ENCODE data around the gene NR0B2. TPM values are rescaled to one million over a fixed set of nuclear protein-coding genes. Genes with fewer than 3 reads are reported as not detected.

The NR0B2 gene
- total RNA-seq, 1 experiment from 2014 or later: not detected

GRCh38 chr1:26951216-26951615 is 37.4 kb upstream of the NR0B2 start:
- no peaks in the 10 kb centered on the region for H3K4me1 ChIP-seq (replicated peaks; ENCODE audit: insufficient read depth)
- no peak overlapping the region for H3K27ac ChIP-seq
- intact Hi-C loops (cut with micrococcal nuclease; ENCODE audit: unreplicated experiment): no loop called here
- no peaks in the 10 kb centered on the region for H3K9me2 ChIP-seq (ENCODE audit: insufficient read depth)
- no peaks in the 10 kb centered on the region for H3K27me3 ChIP-seq (ENCODE audit: insufficient read depth, low read depth)
- H3K4me2 ChIP-seq: no peak overlapping the region
- H3K79me2 ChIP-seq (ENCODE audit: low read depth): no peaks in the 10 kb centered on the region
- no peaks in the 10 kb centered on the region for H4K20me1 ChIP-seq (ENCODE audit: insufficient read depth)
- TF ChIP-seq CTCF (conservative IDR thresholded peaks at IDR 0.05) (no peak), EZH2 (IDR thresholded peaks at IDR 0.05; ENCODE audit: low read depth) (no peak)
- DNase-seq: no peak
- POLR2A ChIA-PET (ENCODE audit: unreplicated experiment): no interaction called here
- CTCF ChIA-PET: no interaction called here
- H3K4me3 ChIP-seq: no peak overlapping the region
- H3K9me3 ChIP-seq (ENCODE audit: insufficient read depth, low read depth): no peaks in the 10 kb centered on the region
- H2AFZ ChIP-seq: no peak overlapping the region
- BruUV-seq (replicated peaks): no TSS peak
- H3K36me3 ChIP-seq (ENCODE audit: low read depth): 0 out of 2 replicates have a peak, but pooled peaks cover 3% of the 10 kb centered on the region
- H3F3A ChIP-seq (ENCODE audit: insufficient read depth, low read depth): peaks cover 34% of the 10 kb centered on the region; the same call in 1 of the 2 replicates

DNA sequence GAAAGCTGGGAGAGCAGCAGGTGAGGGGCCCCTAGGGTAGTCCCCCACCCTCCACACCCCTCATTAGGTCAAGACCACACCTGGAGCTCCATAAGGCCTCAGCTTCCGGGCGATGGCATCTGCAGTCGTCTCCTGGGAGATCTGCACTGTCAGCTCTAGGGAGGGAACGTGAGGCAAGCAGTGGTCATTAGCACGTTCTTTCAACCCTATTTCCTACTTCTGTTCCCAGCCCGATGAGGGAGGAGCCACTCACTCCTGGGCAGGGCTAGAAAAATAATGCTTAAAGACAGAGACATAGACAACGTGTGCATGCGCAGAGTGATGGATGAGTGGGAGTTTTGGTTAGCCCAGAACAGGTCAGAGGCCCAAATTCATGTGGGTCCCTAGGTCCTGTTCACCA is 36.8 kb upstream of the NR0B2 start:
- H3F3A ChIP-seq (ENCODE audit: insufficient read depth, low read depth): peaks cover 39% of the 10 kb centered on the region; the same call in 1 of the 2 replicates
- H3K36me3 ChIP-seq (ENCODE audit: low read depth): 0 out of 2 replicates have a peak, but pooled peaks cover 3% of the 10 kb centered on the region
- no peaks in the 10 kb centered on the region for H3K4me1 ChIP-seq (replicated peaks; ENCODE audit: insufficient read depth)
- intact Hi-C loops (cut with micrococcal nuclease; ENCODE audit: unreplicated experiment): no loop called here
- H3K27me3 ChIP-seq (ENCODE audit: insufficient read depth, low read depth): no peaks in the 10 kb centered on the region
- H2AFZ ChIP-seq: no peak overlapping the region
- TF ChIP-seq CTCF (conservative IDR thresholded peaks at IDR 0.05): no peak
- no peak for TF ChIP-seq EZH2 (IDR thresholded peaks at IDR 0.05; ENCODE audit: low read depth)
- ChIA-PET CTCF (no interaction called here), POLR2A (ENCODE audit: unreplicated experiment) (no interaction called here)
- DNase-seq: no peak
- BruUV-seq (replicated peaks): no TSS peak
- H3K9me3 ChIP-seq (ENCODE audit: insufficient read depth, low read depth): no peaks in the 10 kb centered on the region
- H3K9me2 ChIP-seq (ENCODE audit: insufficient read depth): no peaks in the 10 kb centered on the region
- no peaks in the 10 kb centered on the region for H4K20me1 ChIP-seq (ENCODE audit: insufficient read depth)
- H3K27ac ChIP-seq: no peak overlapping the region
- no peak overlapping the region for H3K4me2 ChIP-seq
- no peak overlapping the region for H3K4me3 ChIP-seq
- no peaks in the 10 kb centered on the region for H3K79me2 ChIP-seq (ENCODE audit: low read depth)

DNA sequence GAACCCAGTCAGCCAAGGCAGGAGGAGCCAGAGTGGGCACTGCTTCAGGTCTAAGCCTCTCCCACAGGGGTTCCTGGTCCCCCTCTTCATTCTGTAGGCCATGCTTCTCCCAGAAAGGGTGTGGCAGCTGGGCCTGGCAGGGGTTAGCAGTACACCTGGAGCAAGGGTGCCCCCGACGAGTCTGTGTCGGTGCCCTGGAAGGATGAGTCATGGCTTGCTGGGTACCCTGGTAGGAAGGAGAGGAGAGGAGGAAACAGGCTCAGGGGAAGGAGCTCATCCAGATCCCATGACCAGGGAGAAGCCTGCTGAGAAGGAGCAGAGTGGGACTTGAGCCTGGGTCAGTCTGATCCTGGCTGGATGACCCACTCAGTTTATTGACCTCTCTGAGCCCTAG is 36.1 kb upstream of the NR0B2 start:
- peak in 1 of 2 experiments; percentile 18 for DNase-seq
- Histone ChIP-seq H3K27me3 (ENCODE audit: insufficient read depth, low read depth) (no peaks in the 10 kb centered on the region), H3K36me3 (ENCODE audit: low read depth) (0 out of 2 replicates have a peak, but pooled peaks cover 3% of the 10 kb centered on the region), H4K20me1 (ENCODE audit: insufficient read depth) (no peaks in the 10 kb centered on the region), H3K4me1 (replicated peaks; ENCODE audit: insufficient read depth) (no peaks in the 10 kb centered on the region), H3K4me2 (no peak overlapping the region), H2AFZ (no peak overlapping the region), H3K9me2 (ENCODE audit: insufficient read depth) (no peaks in the 10 kb centered on the region), H3K27ac (no peak overlapping the region), H3K79me2 (ENCODE audit: low read depth) (no peaks in the 10 kb centered on the region), H3F3A (ENCODE audit: insufficient read depth, low read depth) (peaks cover 40% of the 10 kb centered on the region; the same call in 1 of the 2 replicates), H3K4me3 (no peak overlapping the region), H3K9me3 (ENCODE audit: insufficient read depth, low read depth) (no peaks in the 10 kb centered on the region)
- TF ChIP-seq EZH2 (IDR thresholded peaks at IDR 0.05; ENCODE audit: low read depth) (no peak), CTCF (conservative IDR thresholded peaks at IDR 0.05) (no peak)
- CTCF ChIA-PET: no interaction called here
- no TSS peak for BruUV-seq (replicated peaks)
- intact Hi-C loops (cut with micrococcal nuclease; ENCODE audit: unreplicated experiment): no loop called here
- POLR2A ChIA-PET (ENCODE audit: unreplicated experiment): no interaction called here

All from PC-9 (cell line).